Endometrial microvascular endothelial cells (primary cell): ENCODE results near the gene HMSD. TPM values are rescaled to one million over a fixed set of nuclear protein-coding genes. Genes with fewer than 3 reads are reported as not detected.
"Not testable (repeated sequence)": the region's sequence is repeated elsewhere in the genome, so short reads cannot be mapped to it uniquely, and the experiment has no call there.

Experiments
- in situ Hi-C: cut with HindIII; loops from 2 replicates; pipeline ENCODE4 v1.10.0; 2017; ENCODE audit warnings: low sequenced_read_pairs, low pct_unique_long_range_greater_than_20kb; ENCODE audit errors: inconsistent ontology term
- total RNA-seq: library from RNA; depleted of rRNA; stranded (reverse); fragments of >200 nt; gene quantifications from one replicate; pipeline ENCODE4 v1.2.3, GENCODE V29; 2015; ENCODE audit errors: inconsistent ontology term

Gene HMSD, protein sequence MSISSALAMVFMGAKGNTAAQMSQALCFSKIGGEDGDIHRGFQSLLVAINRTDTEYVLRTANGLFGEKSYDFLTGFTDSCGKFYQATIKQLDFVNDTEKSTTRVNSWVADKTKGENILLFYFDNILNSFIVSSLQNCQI
- not detected for total RNA-seq

DNA sequence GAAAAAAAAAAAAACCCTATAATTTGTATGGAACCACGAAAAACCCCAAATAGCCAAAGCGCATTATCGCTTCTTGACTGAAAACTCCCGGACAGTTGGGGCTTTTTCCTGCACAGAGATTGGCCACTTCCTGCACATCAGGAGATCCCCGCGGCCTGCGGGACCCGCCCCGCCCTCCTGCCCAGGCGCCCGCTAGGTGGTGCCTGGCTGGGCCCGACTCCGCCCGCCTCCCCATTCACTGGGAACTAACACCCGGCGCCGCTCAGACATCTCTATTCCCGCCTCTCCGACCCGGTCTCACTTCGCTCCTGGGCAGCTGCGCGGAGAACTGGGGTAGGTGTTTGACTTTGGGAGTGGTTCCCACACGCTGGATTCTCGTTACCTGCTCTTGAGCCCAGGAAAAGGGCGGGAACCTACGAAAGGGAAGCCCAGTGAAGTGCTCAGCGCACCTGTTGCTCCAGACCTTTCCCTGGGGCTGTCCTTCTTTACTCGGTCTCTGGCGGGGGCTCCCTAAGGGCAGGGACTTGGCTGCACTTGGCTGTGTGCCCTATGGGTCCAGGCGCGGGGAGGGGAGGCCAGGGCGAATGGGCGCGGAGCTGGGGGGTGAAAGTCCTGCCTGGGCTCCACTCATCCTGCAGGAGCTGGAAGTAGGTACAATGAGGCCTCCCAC is at the start of gene HMSD:
TSS of gene HMSD (plus strand) at position 234 of the 670 bp plus-strand sequence. CDS start 4,155 bp downstream, outside the sequence.
- in situ Hi-C loops: no loop called here

- in situ Hi-C loops: no loop called here
Measured at GRCh38 chr18:63903851-63904570, 45.1 kb upstream of the HMSD start.

DNA sequence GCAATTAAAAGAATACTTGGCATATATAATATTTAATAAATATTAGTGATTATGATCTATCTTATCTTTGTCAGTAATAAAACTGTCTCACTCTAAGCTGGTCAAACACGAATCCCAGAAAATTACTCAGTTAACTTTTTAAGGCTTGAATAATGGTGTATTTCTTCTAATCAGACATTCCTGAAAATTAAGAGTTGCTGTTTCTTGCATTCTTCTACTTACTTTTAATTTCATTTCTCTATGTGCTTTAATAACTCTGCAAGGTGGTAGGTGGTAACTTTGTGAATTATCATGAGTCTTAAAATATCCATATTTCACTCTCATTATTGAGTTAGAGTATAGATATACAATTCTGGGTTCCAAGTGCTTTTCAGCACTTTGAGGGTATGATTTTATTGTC is 44.4 kb upstream of the HMSD start:
- in situ Hi-C loops: no loop called here

DNA sequence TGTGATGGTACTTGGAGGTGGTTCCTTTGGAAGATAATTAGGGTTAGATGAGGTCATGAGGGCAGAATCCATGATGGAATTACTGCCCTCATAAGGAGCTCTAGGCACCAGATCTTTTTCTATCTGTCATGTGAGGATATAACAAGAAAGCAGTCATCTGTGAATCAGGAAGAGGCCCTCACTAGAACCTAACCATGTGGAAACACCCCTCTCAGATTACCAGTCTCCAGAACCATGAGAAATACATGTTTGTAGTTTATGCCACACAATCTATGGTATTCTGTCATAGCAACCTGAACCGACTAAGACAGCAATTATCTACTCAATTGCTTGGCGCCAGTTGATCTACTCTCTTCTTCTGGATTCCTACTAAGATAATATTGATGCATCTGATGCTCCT is 43.7 kb upstream of the HMSD start:
- in situ Hi-C loops: no loop called here

- in situ Hi-C loops: no loop called here
Measured at GRCh38 chr18:63906056-63906455, 43.0 kb upstream of the HMSD start.

- in situ Hi-C loops: no loop called here
Measured at GRCh38 chr18:63907664-63908063, 41.4 kb upstream of the HMSD start, which contains the start of gene SERPINB10. SERPINB10 (plus strand) TSS chr18:63907958; CDS start chr18:63915511, 7,553 bp downstream.

GRCh38 chr18:63908858-63909257 is 40.2 kb upstream of the HMSD start:
- in situ Hi-C loops: no loop called here

DNA sequence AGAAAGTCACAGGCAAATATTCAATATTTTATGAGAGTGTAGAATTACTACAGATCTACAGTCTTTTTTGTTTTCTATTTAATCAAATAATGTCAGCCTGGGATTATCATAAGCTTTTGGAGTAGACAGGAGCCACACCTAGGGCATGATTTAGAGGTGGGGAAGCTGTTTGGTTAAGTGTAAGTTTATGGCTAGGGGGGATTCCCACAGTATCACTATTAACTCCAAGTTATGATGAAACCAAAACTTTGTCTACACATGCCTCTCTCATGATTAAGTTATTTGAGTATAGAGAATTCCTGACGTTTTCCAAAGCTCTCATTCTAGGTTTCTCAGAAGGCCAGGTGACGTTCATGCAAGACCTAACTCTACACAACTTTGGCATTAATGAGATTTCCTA is 39.2 kb upstream of the HMSD start:
- in situ Hi-C loops: no loop called here

GRCh38 chr18:63917817-63918216 is 31.3 kb upstream of the HMSD start:
- in situ Hi-C loops: no loop called here

DNA sequence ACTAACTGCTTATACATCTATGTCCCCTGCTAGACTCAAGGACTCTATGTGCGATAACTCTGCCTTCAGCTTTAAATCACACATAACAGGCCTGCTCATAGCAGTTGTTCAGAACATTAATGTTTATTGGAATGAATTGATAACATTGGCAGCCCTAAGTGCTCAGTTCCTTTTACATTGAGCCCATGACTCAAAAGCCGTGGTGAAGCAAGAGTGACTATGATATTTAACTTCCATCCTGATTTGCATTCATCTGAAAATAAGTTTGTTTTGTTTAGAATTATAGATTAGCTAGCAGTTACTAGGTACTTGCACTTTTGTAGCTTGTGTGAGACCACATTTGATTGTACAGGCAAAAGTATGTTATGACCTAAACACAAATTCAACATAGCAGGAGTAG is 27.1 kb upstream of the HMSD start:
- in situ Hi-C loops: no loop called here

- in situ Hi-C loops: no loop called here
Measured at GRCh38 chr18:63924551-63924950, 24.6 kb upstream of the HMSD start.

DNA sequence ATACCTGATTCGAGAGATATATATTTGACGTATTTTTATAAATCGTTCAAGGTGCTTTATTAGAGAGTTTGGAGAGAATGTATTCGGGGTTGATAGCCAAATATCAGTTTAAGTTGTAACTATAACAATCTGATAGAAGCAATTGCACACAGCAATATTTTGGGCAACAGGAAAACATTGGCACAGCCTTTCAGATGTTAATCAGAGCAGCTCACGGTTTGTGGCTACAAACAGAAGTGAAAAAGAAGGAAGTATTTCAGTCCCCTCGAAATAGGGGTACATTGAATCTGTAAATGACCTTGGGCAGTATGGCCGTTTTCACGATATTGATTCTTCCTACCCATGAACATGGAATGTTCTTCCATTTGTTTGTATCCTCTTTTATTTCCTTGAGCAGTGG is 20.8 kb upstream of the HMSD start:
- in situ Hi-C loops: no loop called here

GRCh38 chr18:63929369-63929768 is 19.7 kb upstream of the HMSD start:
- in situ Hi-C loops: not testable (repeated sequence)

DNA sequence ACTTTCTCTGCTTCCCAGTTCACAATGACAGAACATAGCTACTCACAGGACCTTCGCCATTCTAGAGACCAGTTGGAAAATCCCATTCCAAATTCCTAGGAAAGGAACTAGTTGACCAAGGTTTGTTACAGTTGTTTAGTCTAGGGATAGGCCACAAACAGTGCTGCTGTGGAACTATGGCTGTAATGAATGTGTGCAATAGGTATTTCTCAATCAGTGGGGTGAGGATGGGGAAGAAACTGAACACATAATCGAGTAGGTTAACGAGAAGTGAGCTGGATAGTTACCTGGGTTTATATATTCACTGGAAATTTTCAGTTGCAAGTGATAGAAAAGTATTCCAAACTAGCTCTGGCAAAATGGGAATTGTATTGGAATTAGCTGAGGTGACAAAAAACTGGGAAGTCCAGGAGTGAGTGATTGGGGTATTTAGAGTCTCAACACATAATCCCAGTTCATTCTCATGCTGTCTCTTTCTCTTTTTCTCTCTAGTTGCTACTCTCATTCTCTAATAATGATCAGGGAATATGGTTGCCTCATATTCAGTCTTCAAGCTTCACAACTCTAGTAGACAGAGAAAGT is 18.2 kb upstream of the HMSD start:
- in situ Hi-C loops: no loop called here

DNA sequence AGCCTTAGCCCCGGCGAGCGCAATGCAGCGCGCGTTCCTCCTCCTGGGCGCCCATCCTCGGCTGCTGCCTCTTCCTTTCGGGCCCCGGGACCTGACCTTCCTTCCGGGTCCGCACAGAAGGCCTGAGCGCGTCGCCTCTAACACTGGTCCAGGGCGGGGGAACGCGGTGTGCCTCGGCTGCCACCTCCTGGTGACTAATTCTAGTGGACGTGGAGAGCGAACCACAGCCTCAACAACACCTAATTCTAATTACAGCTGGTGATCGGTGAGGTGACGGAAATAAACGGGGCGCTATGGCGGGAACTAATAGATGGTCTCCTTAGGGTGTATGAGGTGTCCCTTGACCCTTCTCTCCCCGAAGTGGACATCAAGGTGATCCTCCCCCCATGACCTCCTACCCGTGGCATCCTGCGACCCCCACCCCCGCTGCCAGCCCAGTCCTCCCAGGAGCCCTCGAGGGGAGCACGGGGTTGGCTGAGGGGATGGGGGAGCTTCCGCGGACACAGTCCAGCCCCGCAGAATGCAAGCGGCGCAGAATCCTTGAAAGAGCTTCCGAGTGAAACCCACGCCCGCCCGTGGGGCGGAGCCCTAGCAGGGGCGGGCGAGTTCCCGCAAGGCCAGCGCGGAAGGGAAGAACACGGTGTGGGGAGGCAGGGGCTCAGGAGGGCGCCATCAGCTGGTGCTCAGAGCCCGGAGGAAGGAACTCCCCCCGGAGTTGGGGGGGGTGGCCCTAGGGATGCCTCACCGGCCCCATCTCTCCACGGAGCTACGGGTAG is 12.8 kb upstream of the HMSD start:
- in situ Hi-C loops: no loop called here

DNA sequence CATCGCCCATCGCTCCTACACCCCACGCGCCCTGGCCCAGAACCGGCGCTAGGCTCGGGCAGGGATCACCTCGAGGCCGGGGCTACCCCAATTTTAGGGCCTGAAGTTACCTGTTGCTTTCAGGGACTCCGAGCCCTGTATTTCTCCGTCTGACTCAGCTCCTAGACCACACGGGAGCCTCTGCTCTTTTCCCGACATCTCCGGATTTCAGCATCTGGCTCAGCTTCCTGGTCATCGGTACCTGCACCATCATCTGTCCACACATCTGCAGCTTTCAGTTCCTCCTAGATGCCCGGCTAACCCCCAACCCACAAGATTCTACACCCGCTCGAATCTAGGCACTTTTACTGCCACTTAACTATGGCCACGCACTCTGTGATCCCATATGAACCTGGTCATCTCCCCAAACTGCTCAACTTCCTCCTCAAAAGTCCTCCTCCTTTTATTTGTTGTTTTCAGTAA is 12.1 kb upstream of the HMSD start:
- in situ Hi-C loops: no loop called here

DNA sequence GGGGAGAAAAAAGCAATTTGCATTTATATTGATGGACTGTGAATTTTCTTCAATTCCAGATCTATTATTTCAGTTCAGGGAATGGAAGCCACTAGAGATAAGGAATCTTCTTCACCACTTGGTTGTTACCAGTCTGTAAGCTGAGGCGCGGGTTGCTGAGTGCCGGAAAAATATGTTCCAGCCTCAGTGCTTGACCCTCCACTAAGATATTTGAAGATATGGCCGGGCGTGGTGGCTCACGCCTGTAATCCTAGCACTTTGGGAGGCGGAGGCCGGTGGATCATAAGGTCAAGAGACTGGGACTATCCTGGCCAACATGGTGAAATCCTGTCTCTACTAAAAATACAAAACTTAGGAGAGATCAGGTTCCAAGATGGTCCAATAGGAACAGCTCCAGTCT is 9.1 kb upstream of the HMSD start:
- in situ Hi-C loops: no loop called here

GRCh38 chr18:63940543-63941050 is 8.5 kb upstream of the HMSD start:
- in situ Hi-C loops: not testable (repeated sequence)
